Stimulated activated memory B cell treated with anti-CD40 and anti-IgM and Interleukin-4, amounts not matched to agents 10 μg/mL and 1 μg/mL and 100 μg/mL, for 72 hours (primary cell): ENCODE measurements around the gene TMEM183A.
"Not testable (repeated sequence)": the region's sequence is repeated elsewhere in the genome, so short reads cannot be mapped to it uniquely, and the experiment has no call there.

Experiments used
- ATAC-seq: fragments of 150-1000 bp; cut with Tn5 transposase; 2 replicates; pipeline ENCODE4 v1.10.0; 2021
- H3K27ac Mint-ChIP-seq: one replicate; pipeline ENCODE4 v1.8.0; 2022; ENCODE audit warnings: mild to moderate bottlenecking, mixed read lengths
- H3K27me3 Mint-ChIP-seq: one replicate; pipeline ENCODE4 v1.8.0; 2022; ENCODE audit warnings: mixed read lengths
- H3K36me3 Mint-ChIP-seq: one replicate; pipeline ENCODE4 v1.8.0; 2022; ENCODE audit warnings: mixed read lengths
- H3K4me1 Mint-ChIP-seq: one replicate; pipeline ENCODE4 v1.8.0; 2022; ENCODE audit warnings: mixed read lengths
- H3K4me3 Mint-ChIP-seq: one replicate; pipeline ENCODE4 v1.8.0; 2022; ENCODE audit warnings: mild to moderate bottlenecking, moderate library complexity, mixed read lengths
- H3K9me3 Mint-ChIP-seq: one replicate; pipeline ENCODE4 v1.8.0; 2022; ENCODE audit warnings: mixed read lengths

TMEM183A gene

DNA sequence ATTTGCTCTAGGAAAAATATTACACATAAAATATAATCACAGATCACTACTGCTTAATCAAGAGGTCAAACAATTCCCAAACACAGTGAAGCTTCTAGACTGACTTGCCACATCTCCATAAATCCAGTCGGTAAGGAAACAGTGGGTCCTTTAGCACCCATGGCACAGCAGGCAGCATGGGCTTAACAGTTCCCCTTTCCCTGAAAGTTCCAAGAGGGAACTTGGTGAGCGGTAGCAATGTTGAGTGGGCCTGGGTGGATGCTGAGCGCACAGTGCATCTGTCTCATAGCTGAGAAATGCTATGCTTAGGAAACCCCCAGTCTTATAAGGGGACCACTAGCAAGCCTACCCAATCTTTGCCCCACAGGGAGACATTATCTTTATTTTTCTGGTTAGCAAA lies 32.3 kb upstream of the TMEM183A start:
- Mint-ChIP-seq H3K4me3 (no peak overlapping the region), H3K4me1 (no peaks in the 10 kb centered on the region), H3K36me3 (no peaks in the 10 kb centered on the region), H3K27ac (no peak overlapping the region), H3K9me3 (no peaks in the 10 kb centered on the region), H3K27me3 (peaks cover 14% of the 10 kb centered on the region)
- no peak for ATAC-seq

DNA sequence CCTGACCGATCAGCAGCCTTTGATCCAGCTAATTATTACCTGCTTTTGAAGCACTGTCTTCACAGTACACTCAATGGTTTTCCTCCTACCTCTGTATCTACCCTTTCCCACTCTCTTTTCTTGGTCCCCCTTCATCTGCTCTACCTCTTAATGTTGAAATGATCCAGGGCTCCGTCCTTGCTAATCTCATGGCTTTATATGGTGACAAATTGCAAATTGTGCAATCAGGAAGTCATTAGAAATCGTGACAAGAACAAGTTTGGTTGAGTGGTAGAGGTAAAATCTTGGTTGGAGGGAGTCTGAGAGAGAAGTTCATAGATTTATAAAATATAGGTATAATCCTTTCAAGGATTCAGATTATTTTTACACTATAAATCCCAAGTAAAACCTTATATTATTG lies 30.5 kb upstream of the TMEM183A start:
- no peak for ATAC-seq
- peaks cover 20% of the 10 kb centered on the region for H3K27me3 Mint-ChIP-seq

DNA sequence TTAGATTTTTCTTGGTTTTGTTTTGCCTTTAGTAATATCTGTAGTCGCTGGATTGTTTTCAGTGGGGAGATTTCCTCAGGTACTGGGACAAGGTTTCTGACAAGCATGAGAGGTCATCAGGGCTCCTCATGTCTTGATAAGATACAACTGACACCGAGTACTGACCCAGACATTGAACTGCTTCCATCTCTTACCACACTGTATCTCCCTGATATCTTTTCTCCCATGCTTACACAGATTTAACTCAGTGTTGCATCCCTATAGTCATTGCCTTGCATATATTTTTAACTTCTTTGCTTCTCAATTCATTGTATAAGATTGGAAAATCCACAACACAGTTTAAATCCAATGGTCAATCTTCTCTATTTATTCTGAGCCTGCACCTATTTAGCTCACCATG lies 27.7 kb upstream of the TMEM183A start:
- ATAC-seq: no peak
- Mint-ChIP-seq H3K36me3 (no peaks in the 10 kb centered on the region), H3K27me3 (peaks cover 20% of the 10 kb centered on the region), H3K9me3 (no peaks in the 10 kb centered on the region), H3K4me3 (no peak overlapping the region), H3K27ac (no peak overlapping the region), H3K4me1 (no peaks in the 10 kb centered on the region)

More for the DNA sequence above, 30.5 kb upstream of the TMEM183A start:
- H3K4me3 Mint-ChIP-seq: no peak overlapping the region
- no peaks in the 10 kb centered on the region for H3K4me1 Mint-ChIP-seq
- no peaks in the 10 kb centered on the region for H3K36me3 Mint-ChIP-seq
- H3K9me3 Mint-ChIP-seq: no peaks in the 10 kb centered on the region
- H3K27ac Mint-ChIP-seq: no peak overlapping the region

DNA sequence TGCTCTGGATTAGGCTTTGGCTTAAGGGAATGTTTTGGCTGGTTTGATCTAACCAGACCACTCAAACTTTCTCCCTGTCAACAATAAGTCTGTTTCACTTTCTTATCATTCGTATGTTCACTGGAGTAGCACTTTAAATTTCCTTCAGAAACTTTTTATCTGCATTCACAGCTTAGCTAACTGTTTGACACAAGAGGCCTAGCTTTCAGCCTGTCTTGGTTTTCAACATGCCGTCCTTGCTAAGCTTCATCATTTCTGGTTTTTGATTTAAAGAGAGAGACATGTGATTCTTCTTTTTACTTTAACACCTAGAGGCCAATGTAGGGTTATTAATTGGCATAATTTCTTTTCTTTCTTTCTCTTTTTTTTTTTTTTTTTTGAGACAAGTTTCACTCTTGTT lies 25.2 kb upstream of the TMEM183A start:
- Mint-ChIP-seq H3K27ac (no peak overlapping the region), H3K4me3 (no peak overlapping the region), H3K36me3 (no peaks in the 10 kb centered on the region), H3K27me3 (peaks cover 26% of the 10 kb centered on the region), H3K9me3 (no peaks in the 10 kb centered on the region), H3K4me1 (no peaks in the 10 kb centered on the region)
- ATAC-seq: no peak

DNA sequence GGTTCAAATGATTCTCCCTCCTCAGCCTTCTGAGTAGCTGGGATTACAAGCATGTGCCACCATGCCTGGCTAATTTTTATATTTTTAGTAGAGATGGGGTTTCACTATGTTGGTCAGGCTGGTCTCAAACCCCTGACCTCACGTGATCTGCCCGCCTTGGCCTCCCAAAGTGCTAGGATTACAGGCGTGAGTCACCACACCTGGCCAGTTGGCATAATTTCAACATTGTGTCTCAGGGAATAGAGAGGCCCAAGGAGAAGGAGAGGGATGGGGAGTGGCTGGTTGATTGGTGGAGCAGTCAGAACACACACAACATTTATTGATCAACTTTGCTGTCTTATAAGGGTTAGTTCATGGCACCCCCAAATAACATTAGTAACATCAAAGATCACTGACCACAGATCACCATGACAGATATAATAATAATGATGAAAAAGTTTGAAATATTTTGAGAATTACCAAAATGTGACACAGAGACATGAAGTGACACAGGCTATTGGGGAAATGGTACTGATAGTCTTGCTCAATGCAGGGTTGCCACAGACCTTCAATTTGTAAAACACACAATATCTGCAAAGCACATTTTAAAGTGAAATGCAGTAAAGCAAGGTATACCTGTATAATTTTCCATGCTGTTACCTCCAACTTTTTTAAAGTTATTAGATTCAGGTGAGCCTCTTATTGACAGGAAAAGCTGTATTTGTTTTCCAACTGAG lies 24.3 kb upstream of the TMEM183A start:
- no peak overlapping the region for H3K27ac Mint-ChIP-seq
- peaks cover 30% of the 10 kb centered on the region for H3K27me3 Mint-ChIP-seq
- H3K9me3 Mint-ChIP-seq: no peaks in the 10 kb centered on the region
- no peak for ATAC-seq
- no peaks in the 10 kb centered on the region for H3K4me1 Mint-ChIP-seq
- no peaks in the 10 kb centered on the region for H3K36me3 Mint-ChIP-seq
- H3K4me3 Mint-ChIP-seq: no peak overlapping the region

DNA sequence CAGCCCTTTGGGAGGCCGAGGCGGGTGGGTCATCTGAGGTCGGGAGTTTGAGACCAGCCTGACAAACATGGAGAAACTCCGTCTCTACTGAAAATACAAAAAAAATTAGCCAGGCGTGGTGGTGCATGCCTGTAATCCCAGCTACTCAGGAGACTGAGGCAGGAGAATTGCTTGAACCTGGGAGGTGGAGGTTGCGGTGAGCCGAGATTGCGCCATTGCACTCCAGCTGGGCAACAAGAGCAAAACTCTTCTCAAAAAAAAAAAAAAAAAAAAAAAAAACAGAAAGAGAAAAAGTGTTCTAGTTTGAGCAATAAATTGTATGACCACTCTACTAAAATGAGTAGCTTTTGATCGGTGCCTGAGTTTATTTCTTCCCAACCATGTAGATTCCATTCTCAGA lies 21.1 kb upstream of the TMEM183A start:
- not testable (repeated sequence) for H3K9me3 Mint-ChIP-seq, H3K4me3 Mint-ChIP-seq, H3K36me3 Mint-ChIP-seq, ATAC-seq, H3K27ac Mint-ChIP-seq
- peaks cover 11% of the 10 kb centered on the region for H3K4me1 Mint-ChIP-seq
- peaks cover 19% of the 10 kb centered on the region for H3K27me3 Mint-ChIP-seq

DNA sequence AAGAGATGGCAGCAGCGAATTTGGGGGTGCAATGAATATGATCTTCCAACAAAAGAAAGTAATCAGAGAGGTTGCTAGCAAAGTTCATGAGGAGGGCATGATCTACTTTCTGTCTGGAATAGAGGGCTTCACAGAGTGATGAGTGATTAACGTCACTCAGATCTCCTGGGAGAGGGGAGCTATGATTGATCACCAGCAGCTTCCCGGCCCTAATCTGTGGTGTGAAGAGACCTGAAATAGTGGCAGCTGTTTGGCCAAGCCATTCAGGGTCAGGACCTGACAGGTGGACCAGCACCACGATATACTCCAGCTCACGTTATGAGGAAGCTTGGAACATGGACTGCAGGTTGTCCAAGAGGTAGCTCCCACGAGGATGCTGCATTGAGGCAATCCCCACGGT lies 19.9 kb upstream of the TMEM183A start:
- Mint-ChIP-seq H3K9me3 (no peaks in the 10 kb centered on the region), H3K4me1 (peaks cover 11% of the 10 kb centered on the region), H3K4me3 (no peak overlapping the region), H3K36me3 (no peaks in the 10 kb centered on the region), H3K27ac (no peak overlapping the region), H3K27me3 (peaks cover 22% of the 10 kb centered on the region)
- no peak for ATAC-seq

DNA sequence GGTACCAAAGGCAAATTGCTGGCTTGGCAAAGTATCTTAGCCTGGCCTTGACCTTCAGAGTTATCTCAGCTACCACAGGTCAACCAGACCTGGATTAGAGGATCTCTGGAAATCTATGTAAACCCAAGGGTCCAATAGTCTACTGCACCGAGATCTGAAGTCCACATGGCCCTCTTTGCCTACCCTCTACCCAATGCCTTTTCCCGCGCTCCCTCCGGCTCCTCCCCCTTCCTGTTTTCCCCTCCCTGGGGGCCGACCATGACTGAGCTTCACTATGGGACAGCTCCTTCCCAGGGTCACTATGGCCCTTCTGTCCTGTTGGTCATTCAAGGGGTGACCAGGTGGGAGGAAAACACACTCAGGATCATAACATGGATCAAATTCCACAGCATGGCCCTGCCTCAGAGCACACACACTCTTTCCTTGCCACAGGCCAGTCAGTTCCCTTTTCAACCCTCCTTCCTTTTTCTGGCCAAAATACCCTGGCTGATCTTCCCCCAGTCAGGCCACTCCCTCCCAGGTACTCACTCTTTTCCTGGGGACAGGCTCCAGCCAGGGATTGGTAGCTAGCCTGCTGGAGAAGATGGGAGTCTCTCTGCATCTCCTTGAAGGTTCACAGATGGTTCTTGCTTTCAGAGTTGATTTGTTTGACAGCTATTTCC lies 19.1 kb upstream of the TMEM183A start:
- Mint-ChIP-seq H3K9me3 (no peaks in the 10 kb centered on the region), H3K36me3 (no peaks in the 10 kb centered on the region), H3K4me1 (peaks cover 11% of the 10 kb centered on the region), H3K27me3 (peaks cover 30% of the 10 kb centered on the region), H3K27ac (no peak overlapping the region), H3K4me3 (no peak overlapping the region)
- peak; percentile 12 for ATAC-seq

DNA sequence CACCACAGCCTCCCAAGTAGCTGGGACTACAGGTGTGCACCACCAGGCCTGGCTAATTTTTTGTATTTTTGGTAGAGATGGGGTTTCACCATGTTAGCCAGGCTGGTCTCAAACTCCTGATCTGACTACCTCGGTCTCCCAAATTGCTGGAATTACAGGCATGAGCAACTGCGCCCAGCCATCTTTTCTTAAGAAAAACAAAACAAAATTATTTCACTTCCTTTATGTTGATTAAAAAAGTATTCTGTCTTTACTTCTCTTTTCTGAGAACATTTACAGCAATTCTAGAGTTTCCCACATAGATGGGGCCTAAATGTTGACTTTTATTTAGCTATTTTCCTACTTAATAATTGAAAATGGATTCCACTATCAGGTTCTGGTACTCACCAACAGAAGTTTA lies 17.3 kb upstream of the TMEM183A start:
- ATAC-seq: no peak
- H3K27me3 Mint-ChIP-seq: peaks cover 48% of the 10 kb centered on the region
- H3K27ac Mint-ChIP-seq: peak overlapping the region; percentile 67
- H3K9me3 Mint-ChIP-seq: no peaks in the 10 kb centered on the region
- no peak overlapping the region for H3K4me3 Mint-ChIP-seq
- no peaks in the 10 kb centered on the region for H3K36me3 Mint-ChIP-seq
- peaks cover 11% of the 10 kb centered on the region for H3K4me1 Mint-ChIP-seq

DNA sequence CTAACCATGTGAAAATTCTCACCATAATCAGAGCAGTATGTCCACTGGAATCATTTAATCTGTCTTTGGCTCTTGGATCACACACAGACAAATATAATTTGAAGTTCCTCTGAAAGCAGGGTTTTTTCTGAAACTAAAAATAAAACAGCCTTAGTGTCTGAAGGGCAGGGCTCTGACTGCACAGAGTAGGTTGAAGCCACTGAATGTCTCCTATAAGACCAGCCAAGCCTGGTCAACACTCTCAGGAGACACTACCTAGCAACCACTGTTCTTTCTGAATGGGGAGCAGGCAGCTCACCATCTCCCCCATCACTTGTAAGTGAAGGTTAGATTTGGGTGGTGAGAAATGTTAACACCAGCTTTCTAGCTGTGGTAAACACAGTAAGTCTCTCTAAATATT lies 16.1 kb upstream of the TMEM183A start:
- no peaks in the 10 kb centered on the region for H3K9me3 Mint-ChIP-seq
- H3K4me1 Mint-ChIP-seq: peaks cover 11% of the 10 kb centered on the region
- H3K36me3 Mint-ChIP-seq: no peaks in the 10 kb centered on the region
- H3K4me3 Mint-ChIP-seq: no peak overlapping the region
- no peak for ATAC-seq
- peaks cover 57% of the 10 kb centered on the region for H3K27me3 Mint-ChIP-seq
- H3K27ac Mint-ChIP-seq: no peak overlapping the region

DNA sequence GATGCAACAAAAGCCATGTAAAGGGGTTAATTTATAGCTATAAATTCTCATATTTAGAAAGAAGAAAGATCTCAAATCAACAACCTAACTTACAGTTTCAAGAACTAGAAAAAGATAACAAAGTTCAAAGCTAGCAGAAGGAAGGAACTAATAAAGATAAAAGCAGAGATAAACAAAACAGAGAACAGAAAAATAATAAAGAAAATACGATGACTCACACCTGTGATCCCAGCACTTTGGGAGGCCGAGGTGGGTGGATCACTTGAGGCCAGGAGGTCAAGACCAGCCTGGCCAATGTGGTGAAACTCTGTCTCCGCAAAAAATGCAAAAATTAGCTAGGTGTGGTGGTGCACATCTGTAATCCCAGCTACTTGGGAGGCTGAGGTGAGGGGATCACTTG lies 12.4 kb upstream of the TMEM183A start:
- Mint-ChIP-seq H3K36me3 (no peaks in the 10 kb centered on the region), H3K9me3 (no peaks in the 10 kb centered on the region), H3K4me3 (no peak overlapping the region), H3K27ac (no peak overlapping the region), H3K4me1 (peaks cover 17% of the 10 kb centered on the region), H3K27me3 (peaks cover 38% of the 10 kb centered on the region)
- no peak for ATAC-seq

DNA sequence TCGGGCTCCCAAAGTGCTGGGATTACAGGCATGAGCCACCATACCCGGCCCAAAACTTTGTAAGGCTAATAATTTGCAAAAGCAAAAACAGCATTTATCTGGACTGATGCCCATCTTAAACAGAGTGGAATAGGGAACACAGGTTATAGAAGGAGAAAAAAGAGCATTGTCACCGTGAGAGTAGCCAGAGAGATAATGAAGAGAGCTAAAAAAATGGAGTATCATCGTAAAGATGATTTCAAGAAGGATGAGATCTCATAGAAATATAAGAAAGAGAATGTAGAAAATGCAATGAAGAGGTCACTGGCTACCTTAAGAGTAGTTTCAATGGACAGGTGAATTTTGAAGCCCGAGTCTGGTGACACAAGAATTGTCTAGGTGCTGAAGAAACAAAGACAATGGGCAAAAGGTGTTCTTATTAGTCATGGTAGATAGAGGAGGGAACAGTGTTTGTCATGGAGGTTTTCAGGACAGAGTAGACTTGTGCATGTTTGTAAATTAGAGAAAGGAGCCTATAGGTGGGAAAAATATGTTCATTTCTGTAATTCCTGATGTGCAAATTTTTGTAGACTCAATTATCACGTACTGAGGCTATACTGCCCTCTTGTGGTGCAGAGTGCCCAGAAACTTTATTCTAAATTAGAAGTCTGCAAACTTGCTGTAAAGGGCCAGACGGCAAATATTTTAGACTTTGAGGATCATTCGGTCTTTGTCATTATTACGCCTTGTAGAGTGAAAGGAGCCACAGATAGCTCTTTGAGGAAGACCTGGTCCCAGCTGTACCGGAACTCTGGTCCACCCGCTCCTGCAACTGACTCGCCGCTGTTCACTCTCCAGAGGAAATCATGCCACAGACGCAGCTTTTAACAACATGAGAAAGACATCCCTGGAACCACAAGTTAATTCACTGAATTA lies 8.1 kb upstream of the TMEM183A start:
- H3K27me3 Mint-ChIP-seq: peaks cover 17% of the 10 kb centered on the region
- H3K9me3 Mint-ChIP-seq: no peaks in the 10 kb centered on the region

DNA sequence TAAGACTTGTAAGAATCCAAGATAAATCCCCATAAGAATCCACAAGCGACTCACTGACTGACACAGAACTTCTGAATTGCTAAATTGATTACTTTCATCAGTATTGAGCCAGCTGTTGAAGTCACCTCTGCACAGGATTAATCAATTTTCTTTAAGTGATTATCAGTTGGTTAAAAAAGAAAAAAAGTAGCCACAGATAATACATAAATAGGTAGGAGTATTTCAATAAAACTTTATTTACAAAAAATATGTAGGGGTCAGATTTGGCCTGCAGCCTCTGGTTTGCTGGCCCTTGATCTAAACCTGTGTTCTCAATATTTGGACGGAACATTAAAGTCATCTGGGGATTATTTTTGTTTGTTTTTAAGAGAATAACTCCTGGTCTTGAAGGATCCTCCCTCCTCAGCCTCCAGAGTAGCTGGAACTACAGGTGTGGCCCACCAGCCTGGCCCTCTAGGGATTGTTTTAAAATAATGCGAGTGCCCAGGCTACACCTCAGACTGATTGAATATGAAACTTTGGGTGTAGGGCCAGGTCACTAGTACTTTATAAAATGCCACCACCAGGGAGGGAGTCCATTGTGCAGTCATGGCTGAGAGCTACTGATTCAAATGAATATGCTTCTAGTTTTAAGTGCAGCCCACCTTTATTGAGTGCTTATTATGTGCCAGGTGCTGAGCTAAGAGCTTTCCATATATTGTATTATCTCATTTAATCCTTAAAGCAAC lies 6.8 kb upstream of the TMEM183A start:
- Mint-ChIP-seq H3K4me1 (peaks cover 14% of the 10 kb centered on the region), H3K9me3 (no peaks in the 10 kb centered on the region), H3K27me3 (peaks cover 4% of the 10 kb centered on the region), H3K4me3 (no peak overlapping the region), H3K36me3 (no peaks in the 10 kb centered on the region), H3K27ac (no peak overlapping the region)
- no peak for ATAC-seq

More for the DNA sequence above, 8.1 kb upstream of the TMEM183A start:
- peak overlapping the region; percentile 45 for H3K4me3 Mint-ChIP-seq
- no peaks in the 10 kb centered on the region for H3K36me3 Mint-ChIP-seq
- H3K27ac Mint-ChIP-seq: peak overlapping the region; percentile 15
- ATAC-seq: no peak
- peaks cover 12% of the 10 kb centered on the region for H3K4me1 Mint-ChIP-seq

DNA sequence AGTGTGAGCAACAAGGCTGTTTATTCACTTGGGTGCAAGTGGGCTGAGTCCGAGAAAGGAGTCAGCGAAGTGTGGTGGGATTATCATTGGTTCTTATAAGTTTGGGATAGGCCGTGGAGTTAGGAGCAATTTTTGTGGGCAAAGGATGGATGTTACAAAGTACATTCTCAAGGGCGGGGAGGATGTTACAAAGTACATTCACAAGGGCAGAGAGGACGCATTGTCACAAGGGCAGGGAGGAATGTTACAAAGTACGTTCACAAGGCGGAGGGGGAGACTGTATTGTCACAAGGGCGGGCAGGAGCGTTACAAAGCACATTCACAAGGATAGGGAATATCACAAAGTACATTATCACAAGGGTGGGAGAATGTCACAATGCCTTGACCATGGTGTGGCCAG lies 5.2 kb upstream of the TMEM183A start:
- Mint-ChIP-seq H3K9me3 (peaks cover 6% of the 10 kb centered on the region), H3K27ac (no peak overlapping the region), H3K4me1 (peaks cover 29% of the 10 kb centered on the region), H3K27me3 (no peaks in the 10 kb centered on the region), H3K36me3 (peaks cover 4% of the 10 kb centered on the region), H3K4me3 (no peak overlapping the region)
- no peak for ATAC-seq

DNA sequence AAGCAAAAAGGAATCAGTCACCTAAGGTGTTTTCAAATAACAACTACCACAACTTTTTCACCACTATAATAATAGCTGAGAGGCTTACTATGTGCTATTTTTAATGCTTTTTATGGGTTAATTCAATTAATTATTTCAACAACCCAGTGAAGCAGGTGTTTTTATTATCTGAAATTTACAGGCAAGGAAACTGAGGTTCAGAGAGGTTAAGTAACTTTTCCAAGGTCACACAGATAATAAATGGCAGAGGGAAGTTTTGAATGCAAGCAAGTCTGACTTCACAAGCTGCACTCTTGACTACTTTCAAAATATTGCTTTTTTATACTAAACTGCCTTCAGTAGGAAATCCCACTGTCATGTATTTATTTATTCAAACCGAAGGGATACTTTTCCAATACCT lies 4.2 kb upstream of the TMEM183A start:
- Mint-ChIP-seq H3K4me3 (no peak overlapping the region), H3K9me3 (peaks cover 6% of the 10 kb centered on the region), H3K27me3 (no peaks in the 10 kb centered on the region), H3K4me1 (peaks cover 33% of the 10 kb centered on the region), H3K36me3 (peaks cover 4% of the 10 kb centered on the region), H3K27ac (no peak overlapping the region)
- ATAC-seq: no peak
